GM18951 (cell line): ENCODE results near the gene GPLD1.
"Not testable (repeated sequence)": the region's sequence is repeated elsewhere in the genome, so short reads cannot be mapped to it uniquely, and the experiment has no call there.

Experiments used
- POLR2A ChIP-seq: IDR thresholded peaks from 4 replicates; pipeline ENCODE4 v1.6.1; 2011; ENCODE audit warnings: mild to moderate bottlenecking; ENCODE audit not compliant: insufficient read length, insufficient read depth; ENCODE audit errors: extremely low read depth
- in situ Hi-C: fragments of 300-500 bp; cut with MboI; formaldehyde crosslinking; loops from one replicate; pipeline ENCODE4 v1.12.0; 2022; ENCODE audit warnings: low sequenced_read_pairs, mixed read lengths, inconsistent platforms; ENCODE audit not compliant: unreplicated experiment

Gene GPLD1

GRCh38 chr6:24387818-24388217 lies 101.6 kb downstream of the GPLD1 start:
- no peak for TF ChIP-seq POLR2A
- in situ Hi-C loops: no loop called here

GRCh38 chr6:24385536-24386269 lies 103.7 kb downstream of the GPLD1 start:
- in situ Hi-C loops: no loop called here
- no peak for TF ChIP-seq POLR2A

GRCh38 chr6:24384369-24385130 lies 104.8 kb downstream of the GPLD1 start:
- in situ Hi-C loops: not testable (repeated sequence)

GRCh38 chr6:24382891-24383494 lies 106.4 kb downstream of the GPLD1 start:
- in situ Hi-C loops: not testable (repeated sequence)

- no peak for TF ChIP-seq POLR2A
- in situ Hi-C loops: no loop called here
Observed at GRCh38 chr6:24382220-24382540, 107.2 kb downstream of the GPLD1 start.

- in situ Hi-C loops: no loop called here
- TF ChIP-seq POLR2A: no peak
Observed at GRCh38 chr6:24381476-24382219, 107.7 kb downstream of the GPLD1 start.

GRCh38 chr6:24378473-24379097 lies 110.8 kb downstream of the GPLD1 start:
- TF ChIP-seq POLR2A: no peak
- in situ Hi-C loops: no loop called here
